ENCODE results near the gene MYOM1.

MYOM1 gene

GRCh38 chr18:3148930-3149535 is 70.7 kb downstream of the MYOM1 start:
- DNase-seq: peak; percentile 48

GRCh38 chr18:3147935-3148554 is 71.7 kb downstream of the MYOM1 start:
- peak; percentile 6 for DNase-seq

GRCh38 chr18:3140986-3141639 is 78.7 kb downstream of the MYOM1 start:
- no peak for DNase-seq

- DNase-seq: no peak
These were observed 79.4 kb downstream of the MYOM1 start for GRCh38 chr18:3140342-3140741.

- DNase-seq: no peak
These were observed 80.4 kb downstream of the MYOM1 start for GRCh38 chr18:3139406-3139805.

GRCh38 chr18:3138274-3138975 is 81.3 kb downstream of the MYOM1 start:
- no peak for DNase-seq

- DNase-seq: no peak
These were observed 84.2 kb downstream of the MYOM1 start for GRCh38 chr18:3135536-3135935.

- no peak for DNase-seq
These were observed 87.1 kb downstream of the MYOM1 start for GRCh38 chr18:3132700-3133099.

- DNase-seq: no peak
These were observed 89.4 kb downstream of the MYOM1 start for GRCh38 chr18:3130344-3130743.

- DNase-seq: peak; percentile 75
These were observed 90.5 kb downstream of the MYOM1 start for GRCh38 chr18:3129053-3129864.

GRCh38 chr18:3126457-3127097 is 93.2 kb downstream of the MYOM1 start:
- no peak for DNase-seq

- no peak for DNase-seq
These were observed 94.9 kb downstream of the MYOM1 start for GRCh38 chr18:3124822-3125221.

GRCh38 chr18:3122851-3123250 is 96.9 kb downstream of the MYOM1 start:
- no peak for DNase-seq

- DNase-seq: no peak
These were observed 98.5 kb downstream of the MYOM1 start for GRCh38 chr18:3121259-3121658.

GRCh38 chr18:3120356-3120755 is 99.4 kb downstream of the MYOM1 start:
- no peak for DNase-seq

GRCh38 chr18:3119401-3120341 is 100.1 kb downstream of the MYOM1 start:
- no peak for DNase-seq

GRCh38 chr18:3118195-3119010 is 101.4 kb downstream of the MYOM1 start:
- no peak for DNase-seq

GRCh38 chr18:3117493-3118192 is 102.1 kb downstream of the MYOM1 start:
- DNase-seq: no peak

- no peak for DNase-seq
These were observed 104.2 kb downstream of the MYOM1 start for GRCh38 chr18:3115447-3116030.
